ENCODE measurements around the gene ARHGEF1. TPM values are rescaled to one million over a fixed set of nuclear protein-coding genes. Genes with fewer than 3 reads are reported as not detected.

The ARHGEF1 gene, protein sequence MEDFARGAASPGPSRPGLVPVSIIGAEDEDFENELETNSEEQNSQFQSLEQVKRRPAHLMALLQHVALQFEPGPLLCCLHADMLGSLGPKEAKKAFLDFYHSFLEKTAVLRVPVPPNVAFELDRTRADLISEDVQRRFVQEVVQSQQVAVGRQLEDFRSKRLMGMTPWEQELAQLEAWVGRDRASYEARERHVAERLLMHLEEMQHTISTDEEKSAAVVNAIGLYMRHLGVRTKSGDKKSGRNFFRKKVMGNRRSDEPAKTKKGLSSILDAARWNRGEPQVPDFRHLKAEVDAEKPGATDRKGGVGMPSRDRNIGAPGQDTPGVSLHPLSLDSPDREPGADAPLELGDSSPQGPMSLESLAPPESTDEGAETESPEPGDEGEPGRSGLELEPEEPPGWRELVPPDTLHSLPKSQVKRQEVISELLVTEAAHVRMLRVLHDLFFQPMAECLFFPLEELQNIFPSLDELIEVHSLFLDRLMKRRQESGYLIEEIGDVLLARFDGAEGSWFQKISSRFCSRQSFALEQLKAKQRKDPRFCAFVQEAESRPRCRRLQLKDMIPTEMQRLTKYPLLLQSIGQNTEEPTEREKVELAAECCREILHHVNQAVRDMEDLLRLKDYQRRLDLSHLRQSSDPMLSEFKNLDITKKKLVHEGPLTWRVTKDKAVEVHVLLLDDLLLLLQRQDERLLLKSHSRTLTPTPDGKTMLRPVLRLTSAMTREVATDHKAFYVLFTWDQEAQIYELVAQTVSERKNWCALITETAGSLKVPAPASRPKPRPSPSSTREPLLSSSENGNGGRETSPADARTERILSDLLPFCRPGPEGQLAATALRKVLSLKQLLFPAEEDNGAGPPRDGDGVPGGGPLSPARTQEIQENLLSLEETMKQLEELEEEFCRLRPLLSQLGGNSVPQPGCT
- 100 to 1,000 TPM in 1 of 2 donors, 10 to 100 TPM in 1; 43.8 to 104 TPM for total RNA-seq

DNA sequence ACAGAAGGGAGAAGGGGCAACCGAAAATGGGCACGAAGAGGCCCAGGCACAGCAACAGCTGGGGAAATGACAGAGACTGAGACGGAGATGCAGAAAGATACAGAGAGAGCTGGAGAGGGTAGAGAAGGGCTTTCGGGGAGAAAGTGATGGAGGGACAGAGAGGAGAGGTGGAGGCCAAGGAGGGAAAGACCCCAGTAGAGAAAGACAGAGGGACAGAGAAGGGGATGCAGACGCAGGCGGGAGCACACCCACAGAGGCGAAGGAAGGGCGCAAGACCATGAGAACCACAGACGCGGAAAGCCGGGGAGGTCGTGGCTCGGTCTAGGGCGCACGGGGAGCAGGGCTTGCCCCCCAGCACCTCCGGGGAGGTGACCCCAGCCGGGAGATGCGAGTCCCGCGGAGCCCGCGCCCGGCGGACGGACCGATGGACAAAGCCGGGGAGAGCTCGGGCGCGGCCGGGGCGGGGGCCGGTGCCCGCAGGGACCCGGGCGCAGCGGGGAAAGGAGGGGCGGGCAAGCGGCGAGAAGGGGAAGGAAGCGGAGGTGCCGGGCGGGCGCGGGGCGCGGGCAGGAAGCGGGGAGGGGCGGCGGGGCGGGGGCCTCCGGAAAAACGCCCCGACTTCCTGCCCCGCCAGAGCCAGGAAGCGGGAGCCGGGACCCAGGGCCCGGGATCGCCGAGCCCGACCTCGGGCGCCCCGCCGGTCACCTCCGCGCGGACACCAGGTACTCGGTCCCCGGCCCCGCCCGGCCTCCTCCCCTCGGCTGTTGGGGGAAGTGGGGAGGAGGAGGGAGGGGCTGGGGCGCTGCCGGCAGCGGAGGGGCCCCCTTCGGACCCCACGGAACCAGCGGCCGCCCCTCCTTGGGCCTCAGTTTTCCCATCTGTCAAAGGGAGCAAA is at the start of gene ARHGEF1:
TSS of gene ARHGEF1 (plus strand) at position 617 of the 895 bp plus-strand sequence. CDS start 4,899 bp downstream, outside the sequence.
- Histone ChIP-seq H3K9me3 (no peaks in the 10 kb centered on the region), H3K27me3 (no peaks in the 10 kb centered on the region), H3K4me3 (peak within 1 kb of the TSS; percentile 60 to 93), H3K36me3 (replicated peaks in 1 of 2; ENCODE audit: insufficient read depth in 1 of 2, low read depth in 2 of 2) (no peaks in the 10 kb centered on the region), H3K27ac (peak within 1 kb of the TSS; percentile 69 to 83 (median 78)), H3K4me1 (peaks cover 31% of the 10 kb centered on the region)
- WGBS, 2 donors: 6 to 17% methylated on average over 25 to 48 of the region's 80 CpGs
- TF ChIP-seq, protein P1, sequence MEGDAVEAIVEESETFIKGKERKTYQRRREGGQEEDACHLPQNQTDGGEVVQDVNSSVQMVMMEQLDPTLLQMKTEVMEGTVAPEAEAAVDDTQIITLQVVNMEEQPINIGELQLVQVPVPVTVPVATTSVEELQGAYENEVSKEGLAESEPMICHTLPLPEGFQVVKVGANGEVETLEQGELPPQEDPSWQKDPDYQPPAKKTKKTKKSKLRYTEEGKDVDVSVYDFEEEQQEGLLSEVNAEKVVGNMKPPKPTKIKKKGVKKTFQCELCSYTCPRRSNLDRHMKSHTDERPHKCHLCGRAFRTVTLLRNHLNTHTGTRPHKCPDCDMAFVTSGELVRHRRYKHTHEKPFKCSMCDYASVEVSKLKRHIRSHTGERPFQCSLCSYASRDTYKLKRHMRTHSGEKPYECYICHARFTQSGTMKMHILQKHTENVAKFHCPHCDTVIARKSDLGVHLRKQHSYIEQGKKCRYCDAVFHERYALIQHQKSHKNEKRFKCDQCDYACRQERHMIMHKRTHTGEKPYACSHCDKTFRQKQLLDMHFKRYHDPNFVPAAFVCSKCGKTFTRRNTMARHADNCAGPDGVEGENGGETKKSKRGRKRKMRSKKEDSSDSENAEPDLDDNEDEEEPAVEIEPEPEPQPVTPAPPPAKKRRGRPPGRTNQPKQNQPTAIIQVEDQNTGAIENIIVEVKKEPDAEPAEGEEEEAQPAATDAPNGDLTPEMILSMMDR (IDR thresholded peaks at IDR 0.05): no peak
- peak in 2 of 3 donors; percentile 43 to 52 for TF ChIP-seq POLR2A (IDR thresholded peaks at IDR 0.05)
- DNase-seq (peak; percentile 55 to 57 (median 56)), ATAC-seq (peak; percentile 33)
- intact Hi-C loops (cut with DNase I): no loop called here

DNA sequence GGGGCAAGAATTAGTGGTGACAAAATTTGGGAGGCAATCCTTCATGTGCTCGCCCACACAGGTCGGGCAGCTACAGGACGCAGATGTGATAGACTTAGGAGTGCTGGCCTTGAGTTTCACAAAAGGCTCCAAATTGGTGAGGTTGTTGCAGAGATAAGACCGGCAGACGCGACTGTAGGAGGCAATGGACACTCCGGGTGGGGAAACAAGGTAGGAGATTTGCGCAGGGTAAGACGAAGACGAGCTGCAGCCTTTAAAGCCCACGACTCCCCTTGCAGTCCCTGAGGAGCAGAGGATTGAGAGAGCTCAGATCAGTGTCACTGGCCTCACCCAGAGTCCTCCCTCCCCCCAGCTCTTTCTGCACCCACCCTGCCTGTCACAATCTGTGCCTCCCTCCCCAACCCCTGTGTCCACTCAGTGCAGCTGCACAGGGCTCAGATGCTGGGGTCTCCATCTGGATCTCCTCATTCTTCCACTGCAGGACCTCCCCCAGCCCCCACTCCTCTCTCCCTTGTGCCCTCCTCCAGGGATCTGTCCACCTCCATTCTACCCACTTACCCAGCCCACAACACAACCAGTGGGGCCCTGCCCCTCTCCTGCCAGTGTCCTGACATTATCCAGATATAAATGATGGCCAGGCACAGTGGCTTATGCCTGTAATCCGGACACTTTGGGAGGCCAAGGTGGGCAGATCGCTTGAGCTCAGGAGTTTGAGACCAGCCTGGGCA is 44.8 kb upstream of the ARHGEF1 start:
- DNase-seq (no peak), ATAC-seq (no peak)
- no peaks in the 10 kb centered on the region for H3K27me3 ChIP-seq
- no peak overlapping the region for H3K27ac ChIP-seq
- no peaks in the 10 kb centered on the region for H3K4me1 ChIP-seq
- no peaks in the 10 kb centered on the region for H3K36me3 ChIP-seq (replicated peaks in 1 of 2; ENCODE audit: insufficient read depth in 1 of 2, low read depth in 2 of 2)
- TF ChIP-seq POLR2A (IDR thresholded peaks at IDR 0.05): no peak
- TF ChIP-seq, protein P1 (IDR thresholded peaks at IDR 0.05): no peak
- H3K9me3 ChIP-seq: no peaks in the 10 kb centered on the region
- 31% methylated on average over 13 of the region's 13 CpGs for WGBS, 2 donors
- intact Hi-C loops (cut with DNase I): no loop called here
- no peak overlapping the region for H3K4me3 ChIP-seq

DNA sequence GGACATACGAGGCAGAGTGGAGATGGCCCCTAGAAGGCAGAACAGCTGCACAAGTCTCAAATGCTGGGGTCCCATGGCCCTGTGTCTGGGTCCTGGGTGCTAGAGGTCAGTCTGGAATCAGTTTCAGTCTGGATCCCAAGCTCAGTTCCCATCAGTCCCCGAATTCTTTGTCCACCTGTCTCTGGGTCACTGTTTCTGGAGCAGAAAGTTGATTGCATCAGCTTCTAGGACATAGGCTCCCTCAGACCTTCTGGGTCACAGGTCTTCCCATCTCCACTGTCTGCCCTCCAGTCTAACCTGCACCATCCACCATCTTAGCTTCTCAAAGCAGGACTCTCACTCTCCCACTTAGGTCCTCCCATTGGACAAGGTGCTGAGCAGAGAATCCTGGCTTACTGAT is 43.8 kb upstream of the ARHGEF1 start:
- no peaks in the 10 kb centered on the region for H3K27me3 ChIP-seq
- WGBS, 2 donors: 11 to 42% methylated on average over 1 to 2 of the region's 2 CpGs
- TF ChIP-seq POLR2A (IDR thresholded peaks at IDR 0.05): no peak
- TF ChIP-seq, protein P1 (IDR thresholded peaks at IDR 0.05): no peak

DNA sequence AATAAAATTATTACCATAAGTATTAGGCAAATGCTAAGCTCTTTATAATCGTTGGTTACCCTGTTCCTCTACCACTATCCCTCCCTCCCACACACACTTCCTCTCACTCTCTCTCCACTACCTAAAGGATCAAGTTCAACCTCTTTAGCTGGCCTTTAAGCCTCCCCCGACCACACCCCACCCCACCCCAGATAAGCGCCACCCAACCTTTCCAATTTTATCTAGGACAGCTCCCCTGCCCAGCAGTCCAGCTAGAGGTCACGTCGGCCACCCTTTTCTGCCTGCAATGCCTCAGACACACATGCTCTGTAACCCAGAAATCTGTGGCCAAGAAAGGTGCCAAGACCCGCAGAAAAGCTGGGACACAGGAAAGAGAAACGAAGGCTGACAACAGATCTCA is 39.6 kb upstream of the ARHGEF1 start:
- 40 to 43% methylated on average over 6 to 7 of the region's 7 CpGs for WGBS, 2 donors
- TF ChIP-seq POLR2A (IDR thresholded peaks at IDR 0.05): no peak
- TF ChIP-seq, protein P1 (IDR thresholded peaks at IDR 0.05): no peak
- intact Hi-C loops (cut with DNase I): no loop called here
- Histone ChIP-seq H3K27me3 (no peaks in the 10 kb centered on the region), H3K36me3 (replicated peaks in 1 of 2; ENCODE audit: insufficient read depth in 1 of 2, low read depth in 2 of 2) (no peaks in the 10 kb centered on the region), H3K4me3 (no peak overlapping the region), H3K27ac (no peak overlapping the region), H3K9me3 (no peaks in the 10 kb centered on the region), H3K4me1 (no peaks in the 10 kb centered on the region)
- DNase-seq (no peak), ATAC-seq (no peak)

More for the DNA sequence above, 43.8 kb upstream of the ARHGEF1 start:
- no peak overlapping the region for H3K27ac ChIP-seq
- intact Hi-C loops (cut with DNase I): no loop called here
- DNase-seq: no peak
- H3K4me1 ChIP-seq: no peaks in the 10 kb centered on the region
- no peaks in the 10 kb centered on the region for H3K9me3 ChIP-seq
- H3K36me3 ChIP-seq (replicated peaks in 1 of 2; ENCODE audit: insufficient read depth in 1 of 2, low read depth in 2 of 2): no peaks in the 10 kb centered on the region
- no peak for ATAC-seq
- H3K4me3 ChIP-seq: no peak overlapping the region

Measured in body of pancreas (tissue), 4 donors.